Fibroblast of skin of left biceps (primary cell): ENCODE results near the gene RPUSD3.

ENCODE experiments used
- DNase-seq, 2 experiments: peaks; one replicate each; pipeline ENCODE4 v3.0.0-alpha.2; 2013; ENCODE audit warnings: low read depth in 2 of 2

RPUSD3 gene

DNA sequence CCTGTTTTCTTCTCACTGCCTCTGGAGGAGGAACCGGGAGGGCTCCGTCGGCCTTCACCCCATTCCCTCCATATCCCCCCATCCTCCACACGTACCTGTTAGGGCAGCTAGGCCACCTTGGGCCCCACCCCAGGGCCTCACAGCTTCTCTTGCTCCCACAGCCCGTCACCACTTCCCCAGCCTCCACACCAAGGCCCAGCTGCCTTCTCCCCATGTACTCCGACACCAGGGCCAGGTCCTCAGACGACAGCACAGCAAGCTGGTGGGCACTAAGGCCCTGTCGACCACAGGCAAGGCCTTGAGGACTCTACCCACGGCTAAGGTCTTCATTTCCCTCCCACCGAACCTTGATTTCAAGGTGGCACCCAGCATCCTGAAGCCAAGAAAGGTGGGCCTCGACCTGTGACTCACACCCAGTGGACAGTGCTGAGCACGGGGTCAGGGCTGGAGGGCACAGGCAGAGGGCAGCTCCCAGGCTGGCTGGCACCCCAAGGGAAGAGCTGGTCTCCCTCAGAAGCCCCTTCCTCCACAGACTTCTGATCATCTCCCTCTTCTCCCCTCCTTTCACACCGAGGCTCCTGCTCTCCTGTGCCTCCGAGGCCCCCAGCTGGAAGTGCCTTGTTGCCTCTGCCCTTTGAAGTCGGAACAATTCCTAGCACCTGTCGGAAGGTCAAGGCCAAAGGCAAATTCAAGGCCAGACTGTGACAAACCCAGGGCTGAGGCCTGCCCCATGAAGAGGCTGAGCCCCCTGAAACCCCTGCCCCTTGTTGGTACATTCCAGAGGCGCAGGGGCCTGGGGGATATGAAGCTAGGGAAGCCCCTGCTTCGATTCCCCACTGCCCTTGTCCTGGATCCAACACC is 9.1 kb downstream of the RPUSD3 start:
- no peak for DNase-seq

DNA sequence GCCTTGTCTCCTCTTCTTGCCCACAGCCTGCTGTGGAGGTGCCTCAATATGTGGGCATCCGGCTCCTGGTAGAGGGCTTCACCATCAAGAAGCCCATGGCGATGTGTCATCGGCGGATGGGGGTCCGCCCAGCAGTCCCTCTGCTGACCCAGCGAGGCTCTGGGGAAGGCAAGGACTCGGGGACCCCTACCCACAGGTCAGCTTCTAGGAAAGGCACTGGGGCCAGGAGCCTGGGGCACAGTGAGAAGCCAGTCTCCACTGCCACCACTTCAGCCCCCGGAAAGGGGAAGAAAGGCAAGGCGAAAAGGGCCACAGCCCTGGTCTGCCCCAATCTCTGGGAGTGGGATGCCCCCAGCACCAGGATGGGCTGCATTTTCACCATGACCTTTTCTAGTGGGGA is 10.7 kb downstream of the RPUSD3 start:
- DNase-seq: no peak

DNA sequence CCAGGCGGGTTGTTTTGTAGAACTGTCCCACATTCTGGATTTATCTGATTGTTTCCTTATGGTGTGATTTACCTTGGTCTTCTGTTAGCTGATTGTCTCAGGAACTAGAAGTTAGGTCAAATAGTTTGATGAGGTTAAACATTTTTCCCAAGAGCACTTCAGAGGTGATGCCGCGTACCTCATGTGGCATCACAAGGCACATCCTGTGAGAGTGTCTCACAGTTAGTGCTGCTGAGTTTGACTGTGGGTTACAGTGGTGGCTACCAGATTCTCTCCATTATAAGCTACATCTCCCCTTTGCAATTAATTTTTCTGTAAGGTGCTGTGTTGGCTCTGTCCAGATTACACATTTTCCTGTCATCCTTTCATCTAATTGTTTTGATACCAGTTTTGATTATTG is 12.6 kb downstream of the RPUSD3 start:
- no peak for DNase-seq

DNA sequence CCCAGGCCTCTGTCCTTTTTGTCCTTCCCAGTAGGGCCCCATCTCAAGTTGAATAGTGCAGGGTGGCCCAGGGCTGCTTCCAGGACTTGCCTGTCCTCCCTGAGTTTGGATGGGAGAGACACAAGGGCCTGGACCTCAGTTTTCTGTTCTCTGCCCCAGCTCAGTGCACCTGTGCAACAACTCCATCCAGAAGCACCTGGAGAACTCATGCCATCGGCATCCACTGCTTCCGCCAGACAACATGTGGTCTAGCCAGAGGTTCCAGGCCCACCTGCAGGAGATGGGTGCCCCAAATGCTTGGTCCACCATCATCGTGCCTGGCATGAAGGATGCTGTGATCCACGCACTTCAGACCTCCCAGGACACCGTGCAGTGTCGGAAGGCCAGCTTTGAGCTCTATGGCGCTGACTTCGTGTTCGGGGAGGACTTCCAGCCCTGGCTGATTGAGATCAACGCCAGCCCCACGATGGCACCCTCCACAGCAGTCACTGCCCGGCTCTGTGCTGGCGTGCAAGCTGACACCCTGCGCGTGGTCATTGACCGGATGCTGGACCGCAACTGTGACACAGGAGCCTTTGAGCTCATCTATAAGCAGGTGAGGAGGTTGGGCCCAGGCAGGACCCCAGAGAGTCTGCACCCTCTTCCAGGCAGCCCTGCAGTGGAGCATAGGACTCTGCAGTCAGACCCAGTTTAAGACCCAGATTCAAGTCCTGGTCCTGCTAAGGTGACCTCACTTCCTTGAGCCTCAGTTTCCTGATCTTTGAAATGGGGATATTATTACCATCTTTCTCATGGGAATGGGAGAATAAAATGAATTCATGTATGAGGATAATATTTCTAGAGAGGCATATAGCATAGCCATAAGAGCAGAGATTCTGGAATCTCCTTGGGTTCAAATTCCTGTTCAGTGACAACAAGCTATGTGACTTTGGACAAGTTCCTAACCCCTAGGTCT is 14.7 kb downstream of the RPUSD3 start:
- DNase-seq: no peak

DNA sequence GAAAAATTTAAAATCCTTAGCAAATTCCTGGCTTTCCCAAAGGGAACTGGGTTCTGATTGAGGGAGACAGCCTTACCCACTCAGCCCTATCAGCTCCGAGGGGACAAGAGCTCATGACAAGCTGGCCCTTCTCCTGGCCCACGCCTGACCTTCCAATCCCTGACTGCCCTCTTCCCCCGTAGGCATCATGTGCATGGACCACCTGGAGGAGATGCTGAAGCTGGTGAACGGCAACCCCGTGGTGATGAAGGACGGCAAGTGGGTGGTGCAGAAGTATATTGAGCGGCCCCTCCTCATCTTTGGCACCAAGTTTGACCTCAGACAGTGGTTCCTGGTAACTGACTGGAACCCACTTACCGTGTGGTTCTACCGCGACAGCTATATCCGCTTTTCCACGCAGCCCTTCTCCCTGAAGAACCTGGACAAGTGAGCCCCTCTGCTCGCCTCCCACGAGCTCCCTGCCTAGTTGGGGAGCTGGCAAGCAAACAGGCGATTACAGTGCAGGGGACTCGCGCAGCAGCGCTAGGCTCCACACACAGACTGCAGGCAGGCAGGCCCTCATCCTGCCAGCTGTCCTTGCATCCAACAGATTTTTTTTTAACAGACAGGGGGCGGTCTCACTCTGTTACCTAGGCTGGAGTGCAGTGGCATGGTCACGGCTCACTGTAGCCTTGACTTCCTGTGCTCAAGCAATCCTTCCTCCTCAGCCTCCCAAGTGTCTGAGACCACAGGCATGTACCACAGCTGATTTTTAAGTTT is 16.8 kb downstream of the RPUSD3 start:
- no peak for DNase-seq

DNA sequence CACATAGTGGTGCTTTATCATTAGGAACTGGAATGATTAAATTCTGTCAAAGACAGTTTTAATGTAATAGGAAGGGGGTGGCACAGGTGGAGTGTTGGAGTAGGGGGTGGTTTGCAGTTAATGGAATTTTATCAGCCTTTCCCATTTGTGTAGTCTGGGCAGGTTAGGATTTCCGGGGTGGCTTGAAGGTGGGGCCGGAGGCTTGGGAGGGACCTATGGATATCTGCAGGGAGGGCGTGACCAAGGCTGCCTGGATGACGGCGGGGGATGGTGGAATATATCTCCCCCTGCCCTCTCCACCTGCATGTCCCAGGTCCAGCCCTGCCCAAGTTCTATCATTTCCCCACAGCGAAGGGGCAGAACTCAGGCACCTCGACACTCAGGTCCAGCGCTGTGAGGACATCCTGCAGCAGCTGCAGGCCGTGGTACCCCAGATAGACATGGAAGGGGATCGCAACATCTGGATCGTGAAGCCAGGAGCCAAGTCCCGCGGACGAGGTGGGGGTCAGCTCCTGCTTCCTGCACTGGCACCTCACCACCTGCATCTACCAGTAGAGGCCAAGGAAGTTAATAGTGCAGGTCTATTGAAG is 18.3 kb downstream of the RPUSD3 start:
- no peak for DNase-seq

DNA sequence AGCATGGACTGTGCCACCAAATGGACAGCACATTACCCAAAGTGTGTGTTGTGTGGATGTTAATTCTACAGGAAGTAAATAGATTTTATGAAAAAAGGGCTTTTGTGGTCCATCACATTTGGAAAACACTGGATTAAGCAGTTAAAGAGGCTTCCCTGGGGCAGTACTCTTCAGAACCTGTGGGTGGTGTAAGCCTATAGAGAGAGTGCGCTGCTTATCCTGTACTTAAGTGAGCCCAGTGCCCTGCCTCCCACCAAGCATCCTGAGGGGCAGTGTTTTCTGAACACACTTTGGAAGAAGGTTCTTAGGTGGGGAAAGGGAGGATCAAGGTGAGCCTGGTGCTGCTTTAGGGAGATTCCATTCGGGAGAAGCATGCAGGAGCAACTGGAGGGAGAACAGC is 22.9 kb downstream of the RPUSD3 start:
- DNase-seq: no peak

DNA sequence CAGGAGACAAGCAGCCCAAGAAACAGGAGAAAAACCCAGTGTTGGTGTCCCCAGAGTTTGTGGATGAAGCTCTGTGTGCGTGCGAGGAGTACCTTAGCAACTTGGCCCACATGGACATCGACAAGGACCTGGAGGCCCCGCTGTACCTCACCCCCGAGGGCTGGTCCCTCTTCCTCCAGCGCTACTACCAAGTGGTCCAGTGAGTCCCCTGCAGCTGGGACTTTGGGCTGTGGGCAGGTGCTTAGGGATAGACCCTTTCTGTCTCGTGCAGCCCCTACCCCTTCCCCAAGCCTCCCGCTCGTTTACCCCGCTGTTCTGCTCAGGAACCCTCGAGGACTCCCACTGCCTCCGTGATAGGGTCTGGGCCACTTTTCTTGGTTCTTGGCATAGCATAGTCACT is 23.3 kb downstream of the RPUSD3 start:
- no peak for DNase-seq

DNA sequence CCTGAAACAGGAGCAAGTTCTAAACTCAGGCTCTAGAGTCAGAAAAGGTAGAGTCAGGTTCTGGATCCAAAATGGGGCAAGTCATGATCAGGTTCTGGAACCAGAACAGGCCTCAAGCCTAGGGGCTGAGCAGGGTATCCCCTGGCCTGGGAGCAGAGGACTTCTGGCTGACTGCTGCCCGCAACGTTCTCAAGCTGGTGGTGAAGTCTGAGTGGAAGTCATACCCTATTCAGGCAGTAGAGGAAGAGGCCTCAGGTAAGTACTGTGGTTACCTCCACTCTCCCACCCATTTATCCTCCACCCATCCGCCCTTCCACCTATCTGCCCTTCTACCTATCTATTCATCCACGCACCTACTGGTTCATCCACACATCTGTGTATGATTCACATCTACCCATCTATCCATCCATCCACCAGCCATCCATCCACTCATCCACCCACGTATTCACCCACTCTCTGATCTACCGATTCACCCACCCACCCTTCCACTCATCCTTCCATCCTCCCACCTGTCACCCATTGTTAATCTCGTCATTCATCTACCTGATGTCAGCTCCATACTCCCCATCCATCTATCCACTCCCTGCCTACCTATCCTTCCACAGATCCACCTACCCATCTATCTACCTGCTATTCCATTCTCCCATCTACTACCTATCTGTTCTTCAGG is 25.0 kb downstream of the RPUSD3 start:
- DNase-seq: no peak

DNA sequence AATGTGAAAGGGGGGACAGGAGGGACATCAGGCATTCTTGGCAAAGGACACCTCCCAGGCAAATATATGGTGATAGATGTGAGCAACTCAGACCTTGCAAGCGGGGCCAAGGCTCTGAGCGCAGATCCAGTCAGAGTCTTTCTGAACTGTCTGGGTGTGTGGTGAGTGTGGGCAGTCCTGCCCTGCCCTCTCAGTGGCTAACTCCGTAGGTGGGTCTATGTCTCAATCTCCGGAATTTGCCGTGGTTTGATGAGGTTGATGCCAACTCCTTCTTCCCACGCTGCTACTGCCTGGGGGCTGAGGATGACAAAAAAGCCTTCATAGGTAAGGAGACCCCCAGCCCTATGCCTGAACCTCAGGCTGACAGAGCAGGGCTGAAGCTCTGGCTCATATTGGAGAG is 26.4 kb downstream of the RPUSD3 start:
- no peak for DNase-seq

DNA sequence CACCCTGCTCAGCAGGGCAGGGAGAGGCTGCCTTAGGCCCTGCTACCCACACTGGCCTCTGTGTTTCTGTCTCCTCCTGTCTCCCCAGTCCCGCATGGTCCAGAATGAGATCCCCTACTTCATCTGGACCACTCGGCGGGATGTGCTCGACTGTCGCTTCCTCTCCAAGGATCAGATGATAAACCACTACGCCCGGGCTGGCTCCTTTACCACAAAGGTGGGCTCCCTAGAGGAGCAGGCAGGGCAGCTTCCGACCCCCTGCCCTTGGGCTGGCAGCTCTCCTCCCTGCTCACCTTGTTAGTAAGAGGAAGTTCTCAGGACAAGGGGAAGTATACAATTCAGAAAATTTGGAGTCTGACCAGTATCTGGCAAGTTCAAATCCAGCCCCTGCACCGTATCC is 27.8 kb downstream of the RPUSD3 start:
- no peak for DNase-seq

DNA sequence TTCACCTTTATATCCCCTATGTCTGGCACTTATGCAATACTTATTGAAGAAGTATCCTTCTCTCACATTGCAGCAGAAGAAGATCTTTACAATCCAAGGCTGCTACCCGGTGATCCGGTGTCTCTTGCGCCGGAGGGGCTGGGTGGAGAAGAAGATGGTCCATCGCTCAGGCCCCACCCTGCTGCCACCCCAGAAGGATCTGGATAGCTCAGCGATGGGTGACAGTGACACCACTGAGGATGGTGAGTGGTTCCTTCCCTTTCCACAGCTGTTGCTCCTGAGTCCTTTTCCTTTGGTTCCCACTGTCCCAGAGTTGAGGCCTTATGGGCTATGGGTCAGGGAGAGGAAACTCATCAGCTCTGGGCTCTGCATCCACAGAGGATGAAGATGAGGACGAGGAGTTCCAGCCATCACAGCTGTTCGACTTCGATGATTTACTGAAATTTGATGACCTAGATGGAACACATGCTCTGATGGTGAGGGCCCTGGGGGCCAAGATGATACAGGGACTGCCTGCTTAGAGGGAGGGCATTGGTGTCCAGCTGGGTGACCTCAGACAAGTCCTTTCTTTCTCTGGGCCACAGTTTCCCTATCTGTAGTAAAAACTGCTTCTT is 30.8 kb downstream of the RPUSD3 start:
- DNase-seq: no peak

DNA sequence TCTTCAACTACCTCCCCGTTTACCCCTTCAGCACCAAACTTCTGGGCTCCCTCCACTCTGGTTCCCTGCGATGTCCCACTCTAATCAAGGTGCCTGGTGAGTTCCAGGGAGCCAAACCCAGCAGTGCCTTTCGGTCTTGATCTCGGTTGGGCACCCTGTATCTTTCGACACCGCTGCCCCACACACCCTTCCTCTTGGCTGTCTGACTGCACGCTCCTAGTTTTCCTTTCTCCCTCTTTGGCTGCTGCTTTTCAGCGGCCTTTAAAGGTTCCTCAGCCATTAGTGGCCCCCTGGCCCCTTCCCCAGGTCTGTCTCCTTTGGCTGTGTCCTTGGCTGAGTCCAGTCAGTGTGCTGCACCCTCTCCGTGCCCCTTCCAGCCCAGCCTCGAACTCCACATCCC is 33.0 kb downstream of the RPUSD3 start:
- no peak for DNase-seq

DNA sequence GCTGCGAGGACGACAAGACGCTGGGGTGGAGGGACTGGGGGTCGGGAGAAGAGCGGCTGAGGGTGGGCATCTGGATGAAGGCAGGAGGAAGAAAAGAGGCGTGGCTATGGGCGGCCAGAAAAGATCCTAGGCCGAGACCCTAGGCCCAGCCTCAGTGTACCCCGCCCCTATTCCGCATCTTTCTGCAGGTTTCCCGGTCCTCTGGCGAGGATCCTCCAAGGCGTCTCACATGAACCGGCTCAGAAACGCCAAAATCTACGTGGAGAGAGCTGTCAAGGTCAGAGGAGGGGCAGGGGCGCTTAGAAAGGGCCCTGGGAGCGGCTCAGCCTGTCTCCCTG is 33.4 kb downstream of the RPUSD3 start:
- no peak for DNase-seq

DNA sequence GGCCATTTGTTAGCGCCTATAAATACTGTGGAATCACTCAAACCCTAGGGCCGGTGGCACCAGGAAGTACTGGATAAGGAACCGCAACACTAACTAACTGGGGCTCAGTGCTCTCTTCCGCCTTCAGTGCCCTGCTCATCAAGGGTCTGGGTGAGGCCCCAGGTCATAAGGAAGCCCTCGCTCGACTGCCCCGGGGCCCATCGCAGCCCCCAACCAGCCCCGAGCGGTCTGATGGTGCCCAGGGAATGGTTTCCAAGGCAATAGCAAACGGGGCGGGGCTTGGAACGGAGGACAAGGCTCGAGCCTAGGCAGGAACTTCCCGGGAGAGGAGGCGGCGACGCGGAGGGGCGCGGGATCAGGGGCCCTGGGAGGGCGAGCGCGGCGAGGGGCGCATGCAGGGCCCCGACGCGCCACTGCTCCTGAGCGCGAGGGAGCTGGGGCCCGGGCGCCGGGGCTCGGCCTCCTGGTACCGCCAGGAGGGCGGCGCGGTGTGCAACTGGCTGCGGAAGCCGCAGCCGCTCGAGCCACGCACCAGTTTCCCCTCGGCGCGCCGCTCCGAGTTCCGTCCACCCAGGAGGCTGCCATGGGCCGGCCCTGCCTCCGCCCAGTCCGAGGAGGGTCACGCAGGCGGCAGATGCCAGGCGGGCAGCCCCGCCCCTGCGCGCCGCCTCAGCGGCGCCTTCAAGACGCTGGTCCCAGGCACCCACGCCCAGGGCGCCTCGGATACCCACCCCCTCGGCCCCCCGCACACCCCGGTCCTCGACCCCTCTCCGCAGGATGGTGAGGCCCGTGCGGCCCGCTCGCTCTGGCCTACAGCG is 34.0 kb downstream of the RPUSD3 start, which contains the start of gene TTLL3:
TTLL3 (plus strand) TSS at position 648 of the 818 bp plus-strand sequence. CDS start 400 bp downstream, outside the sequence.
- no peak for DNase-seq

DNA sequence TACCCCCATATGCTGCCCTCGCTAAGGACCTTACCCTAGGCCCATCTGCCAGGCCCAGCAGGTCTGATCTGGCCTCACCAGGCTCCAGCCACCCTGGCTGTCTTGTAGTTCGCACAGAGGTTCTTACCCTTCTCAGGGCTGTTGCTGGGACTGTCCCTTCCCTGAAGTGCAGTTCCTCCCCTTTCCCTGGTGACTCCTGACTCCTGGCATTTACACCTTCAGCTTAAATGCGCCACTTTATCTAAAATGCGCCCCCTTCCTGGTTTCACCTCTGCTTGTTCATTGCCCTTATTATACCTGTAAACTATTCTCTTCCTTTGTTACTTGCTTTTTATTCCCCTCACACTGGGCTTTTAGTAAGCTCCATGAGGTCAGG is 34.6 kb downstream of the RPUSD3 start:
- no peak for DNase-seq

DNA sequence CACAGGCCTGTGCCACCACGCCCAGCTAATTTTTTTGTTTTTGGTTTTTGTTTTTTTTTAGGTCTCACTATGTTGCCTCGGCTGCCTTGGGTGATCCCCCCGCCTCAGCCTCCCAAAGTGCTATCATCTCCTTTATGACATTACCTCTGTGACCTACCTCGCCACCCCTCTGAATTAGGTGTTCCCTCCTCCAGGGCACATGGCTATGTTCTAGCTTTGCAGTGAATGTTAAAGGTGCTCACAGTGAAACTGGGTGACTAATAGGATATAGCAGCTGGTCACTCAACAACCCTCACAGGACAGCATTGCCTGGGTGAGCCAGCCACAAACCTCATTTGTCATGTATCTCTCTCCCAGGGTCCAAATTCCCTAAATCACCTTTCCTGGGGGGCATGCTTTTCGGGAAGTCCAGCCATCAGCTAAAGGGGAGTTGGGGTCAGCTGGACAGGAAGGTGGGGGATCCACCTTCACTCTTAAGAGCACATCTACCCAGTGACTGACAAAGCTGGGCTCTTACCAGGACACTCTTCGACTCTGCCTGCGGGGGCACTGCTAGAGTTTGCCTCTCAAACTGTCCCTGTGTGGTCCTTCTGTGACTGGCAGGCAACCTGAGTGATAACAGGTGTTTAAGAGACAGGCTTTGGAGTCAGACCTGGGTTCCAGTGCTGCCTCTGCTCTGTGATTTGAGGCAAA is 35.3 kb downstream of the RPUSD3 start:
- no peak for DNase-seq

DNA sequence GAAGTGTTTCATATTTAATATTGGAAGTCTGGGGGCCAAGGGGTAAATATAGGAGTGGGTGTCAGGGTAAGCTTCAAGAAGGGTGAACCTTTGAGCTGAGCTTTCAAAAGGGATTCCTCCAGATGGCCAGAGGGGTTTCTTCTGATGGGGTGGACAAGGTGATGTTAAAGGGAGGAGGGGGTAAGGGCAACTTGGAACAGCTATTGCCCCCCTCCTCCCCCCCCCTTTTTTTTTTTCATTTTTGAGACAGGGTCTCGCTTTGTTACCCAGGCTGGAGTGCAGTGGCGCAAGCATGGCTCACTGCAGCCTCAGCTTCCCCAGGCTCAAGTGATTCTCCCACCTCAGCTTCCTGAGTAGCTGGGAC is 35.8 kb downstream of the RPUSD3 start:
- no peak for DNase-seq
